Sigmoid colon (tissue), 7 donors: Measurements from ENCODE around the gene CLDN16. TPM values are rescaled to one million over a fixed set of nuclear protein-coding genes. Genes with fewer than 3 reads are reported as not detected.

Experiments used
- DNase-seq: peaks from one replicate; pipeline ENCODE4 v3.0.0-alpha.2; 2019
- H3K27ac ChIP-seq, 4 donors: fragments of 200-600 bp; sonication (generic); one replicate each; pipeline ENCODE4 v1.5.1; 2016 to 2019; ENCODE audit warnings: mild to moderate bottlenecking in 1 of 4
- H3K27me3 ChIP-seq, 3 donors: fragments of 200-600 bp; sonication (generic); one replicate each; pipeline ENCODE4 v1.5.1; 2019; ENCODE audit warnings: mild to moderate bottlenecking in 1 of 3
- H3K36me3 ChIP-seq, 4 donors: fragments of 200-600 bp; sonication (generic); one replicate each; pipeline ENCODE4 v1.5.1; 2016 to 2019
- H3K4me1 ChIP-seq, 4 donors: fragments of 200-600 bp; sonication (generic); one replicate each; pipeline ENCODE4 v1.5.1; 2017 to 2019
- H3K4me3 ChIP-seq, 4 donors: fragments of 200-600 bp; sonication (generic); one replicate each; pipeline ENCODE4 v1.5.1; 2017 to 2019; ENCODE audit warnings: mild to moderate bottlenecking in 2 of 4, moderate library complexity in 1 of 4
- H3K9me3 ChIP-seq, 4 donors: fragments of 200-600 bp in 3 of 4; sonication (generic) in 3 of 4; one replicate each; pipeline versions ENCODE4 v1.5.1 to v1.6.1; 2013 to 2019
- EP300 ChIP-seq, 4 donors: sonication (generic); formaldehyde crosslinking; IDR thresholded peaks; one replicate each; pipeline ENCODE4 v1.6.1; 2017; ENCODE audit warnings: antibody characterized with exemption in 4 of 4
- POLR2A ChIP-seq, 2 donors: fragments of 450-650 bp; IDR thresholded peaks; one replicate each; pipeline ENCODE4 v1.6.1; 2016; ENCODE audit warnings: antibody characterized with exemption in 2 of 2, mild to moderate bottlenecking in 2 of 2, moderate library complexity in 2 of 2
- POLR2AphosphoS5 ChIP-seq, 4 donors: sonication (generic); formaldehyde crosslinking; IDR thresholded peaks; one replicate each; pipeline ENCODE4 v1.6.1; 2017; ENCODE audit warnings: antibody characterized with exemption in 4 of 4
- WGBS, 2 donors: extraction: QIAGEN DNeasy Blood & Tissue Kit; methylation state at CpG; one replicate each; pipeline ENCODE4 v1.1.7; 2013; 5-methylcytosine and 5-hydroxymethylcytosine counted together
- intact Hi-C: fragments of 100-400 bp; cut with DNase I; formaldehyde crosslinking; loops from one replicate; pipeline ENCODE4 v1.15.1; 2023
- polyA plus RNA-seq, 3 donors: library from polyadenylated mRNA; stranded (reverse); fragments of 200-250 nt; gene quantifications; one replicate each; pipeline ENCODE4 v1.2.3, GENCODE V29; 2013
- total RNA-seq, 4 donors: library from RNA; depleted of rRNA; stranded (reverse); fragments of >200 nt; gene quantifications; one replicate each; pipeline ENCODE4 v1.1.0, GENCODE V29; 2016
- TF ChIP-seq, protein P1 (sequence below), 4 experiments: fragments of 450-650 bp in 3 of 4; fragments of 200-600 bp in 1 of 4; IDR thresholded peaks; one replicate each; pipeline ENCODE4 v1.5.1; 2016 to 2019; ENCODE audit warnings: antibody characterized with exemption in 4 of 4, mild to moderate bottlenecking in 3 of 4, moderate library complexity in 2 of 4
- donor health status: healthy with polysubstance abuse.
- donor health status: Bipolar disorder and iron deficiency.
- donor health status: healthy.

The CLDN16 gene
- total and polyA plus RNA-seq, 7 donors: 0.01 TPM; not detected in 6

- DNase-seq: no peak
- Histone ChIP-seq H3K9me3 (peaks cover 0 to 3% (median 0%) of the 10 kb centered on the region in 4 donors), H3K4me1 (peaks cover 0 to 5% (median 0%) of the 10 kb centered on the region in 4 donors), H3K27ac (no peak overlapping the region), H3K4me3 (no peak overlapping the region), H3K36me3 (no peaks in the 10 kb centered on the region), H3K27me3 (no peaks in the 10 kb centered on the region)
- intact Hi-C loops: no loop called here
- TF ChIP-seq POLR2A (IDR thresholded peaks at IDR 0.05) (no peak), POLR2AphosphoS5 (IDR thresholded peaks at IDR 0.05) (no peak), EP300 (IDR thresholded peaks at IDR 0.05) (no peak)
- TF ChIP-seq, protein P1, sequence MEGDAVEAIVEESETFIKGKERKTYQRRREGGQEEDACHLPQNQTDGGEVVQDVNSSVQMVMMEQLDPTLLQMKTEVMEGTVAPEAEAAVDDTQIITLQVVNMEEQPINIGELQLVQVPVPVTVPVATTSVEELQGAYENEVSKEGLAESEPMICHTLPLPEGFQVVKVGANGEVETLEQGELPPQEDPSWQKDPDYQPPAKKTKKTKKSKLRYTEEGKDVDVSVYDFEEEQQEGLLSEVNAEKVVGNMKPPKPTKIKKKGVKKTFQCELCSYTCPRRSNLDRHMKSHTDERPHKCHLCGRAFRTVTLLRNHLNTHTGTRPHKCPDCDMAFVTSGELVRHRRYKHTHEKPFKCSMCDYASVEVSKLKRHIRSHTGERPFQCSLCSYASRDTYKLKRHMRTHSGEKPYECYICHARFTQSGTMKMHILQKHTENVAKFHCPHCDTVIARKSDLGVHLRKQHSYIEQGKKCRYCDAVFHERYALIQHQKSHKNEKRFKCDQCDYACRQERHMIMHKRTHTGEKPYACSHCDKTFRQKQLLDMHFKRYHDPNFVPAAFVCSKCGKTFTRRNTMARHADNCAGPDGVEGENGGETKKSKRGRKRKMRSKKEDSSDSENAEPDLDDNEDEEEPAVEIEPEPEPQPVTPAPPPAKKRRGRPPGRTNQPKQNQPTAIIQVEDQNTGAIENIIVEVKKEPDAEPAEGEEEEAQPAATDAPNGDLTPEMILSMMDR (IDR thresholded peaks at IDR 0.05): no peak
Measured at GRCh38 chr3:190356246-190356645, 31.7 kb upstream of the CLDN16 start.

- no peaks in the 10 kb centered on the region for H3K36me3 ChIP-seq
- intact Hi-C loops: no loop called here
- DNase-seq: no peak
- H3K9me3 ChIP-seq: peaks cover 0 to 3% (median 0%) of the 10 kb centered on the region in 4 donors
- H3K4me1 ChIP-seq: peaks cover 0 to under 1% (median 0%) of the 10 kb centered on the region in 4 donors
- H3K4me3 ChIP-seq: no peak overlapping the region
- H3K27ac ChIP-seq: no peak overlapping the region
- TF ChIP-seq POLR2AphosphoS5 (IDR thresholded peaks at IDR 0.05) (no peak), EP300 (IDR thresholded peaks at IDR 0.05) (no peak), POLR2A (IDR thresholded peaks at IDR 0.05) (no peak)
- TF ChIP-seq, protein P1 (IDR thresholded peaks at IDR 0.05): no peak
- H3K27me3 ChIP-seq: no peaks in the 10 kb centered on the region
- 58 to 60% methylated on average over 2 of the region's 2 CpGs for WGBS, 2 donors
Measured at GRCh38 chr3:190357468-190357867, 30.5 kb upstream of the CLDN16 start.

DNA sequence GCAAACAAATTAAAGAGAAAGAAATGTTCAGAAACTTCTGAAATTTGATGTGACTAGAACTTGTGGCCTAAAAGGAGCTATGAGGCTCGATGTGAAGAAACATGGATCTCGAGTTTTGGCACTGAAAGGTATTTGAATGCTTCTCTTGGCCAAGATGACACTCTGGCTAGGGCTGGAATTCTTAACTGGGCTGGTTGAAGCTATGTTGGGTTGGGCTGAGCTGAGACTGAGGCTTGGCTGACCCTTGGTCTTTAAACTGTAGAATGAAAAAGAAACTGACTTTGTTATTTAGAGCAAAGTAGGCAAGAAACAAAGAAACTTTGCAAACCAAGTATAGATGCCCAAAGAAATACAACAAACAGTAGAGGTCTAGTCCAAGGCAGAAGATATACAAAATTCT lies 28.1 kb upstream of the CLDN16 start:
- intact Hi-C loops: no loop called here
- TF ChIP-seq POLR2AphosphoS5 (IDR thresholded peaks at IDR 0.05) (no peak), POLR2A (IDR thresholded peaks at IDR 0.05) (no peak), EP300 (IDR thresholded peaks at IDR 0.05) (no peak)
- TF ChIP-seq, protein P1 (IDR thresholded peaks at IDR 0.05): no peak
- Histone ChIP-seq H3K27ac (no peak overlapping the region), H3K27me3 (no peaks in the 10 kb centered on the region), H3K4me1 (no peaks in the 10 kb centered on the region), H3K9me3 (no peaks in the 10 kb centered on the region), H3K4me3 (no peak overlapping the region), H3K36me3 (no peaks in the 10 kb centered on the region)
- 75 to 80% methylated on average over 2 of the region's 2 CpGs for WGBS, 2 donors
- DNase-seq: no peak

DNA sequence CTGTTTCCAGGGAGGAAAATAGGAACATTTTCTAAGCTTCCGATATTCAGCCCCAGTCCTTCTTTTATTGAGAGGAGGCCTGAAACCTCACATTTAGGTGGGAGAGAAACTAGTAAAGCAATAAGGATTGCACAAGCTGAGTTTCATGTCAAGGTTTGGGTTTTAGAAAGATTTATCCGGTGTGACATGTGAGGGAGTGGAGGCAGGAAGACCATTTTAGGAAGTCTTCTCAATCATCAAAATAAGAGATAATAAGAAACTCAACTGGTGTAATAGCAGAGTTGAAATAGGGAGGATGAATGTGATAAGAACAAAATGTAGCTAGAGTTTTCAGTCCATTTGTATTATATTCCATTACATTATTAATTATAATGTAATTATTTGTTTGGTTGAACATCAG lies 27.7 kb upstream of the CLDN16 start:
- no peaks in the 10 kb centered on the region for H3K36me3 ChIP-seq
- TF ChIP-seq POLR2A (IDR thresholded peaks at IDR 0.05) (no peak), POLR2AphosphoS5 (IDR thresholded peaks at IDR 0.05) (no peak), EP300 (IDR thresholded peaks at IDR 0.05) (no peak)
- TF ChIP-seq, protein P1 (IDR thresholded peaks at IDR 0.05): no peak
- no peak for DNase-seq
- 87 to 93% methylated on average over 2 of the region's 2 CpGs for WGBS, 2 donors
- H3K27ac ChIP-seq: no peak overlapping the region
- no peaks in the 10 kb centered on the region for H3K27me3 ChIP-seq
- H3K4me1 ChIP-seq: no peaks in the 10 kb centered on the region
- H3K9me3 ChIP-seq: no peaks in the 10 kb centered on the region
- H3K4me3 ChIP-seq: no peak overlapping the region
- intact Hi-C loops: no loop called here

- 32 to 77% methylated on average over 1 of the region's 1 CpG for WGBS, 2 donors
- TF ChIP-seq, protein P1 (IDR thresholded peaks at IDR 0.05): no peak
- TF ChIP-seq POLR2AphosphoS5 (IDR thresholded peaks at IDR 0.05): no peak
Measured at GRCh38 chr3:190361791-190362190, 26.2 kb upstream of the CLDN16 start.

More at GRCh38 chr3:190361791-190362190, 26.2 kb upstream of the CLDN16 start:
- no peak for DNase-seq
- Histone ChIP-seq H3K4me1 (no peaks in the 10 kb centered on the region), H3K27ac (no peak overlapping the region), H3K36me3 (no peaks in the 10 kb centered on the region), H3K4me3 (no peak overlapping the region), H3K9me3 (no peaks in the 10 kb centered on the region), H3K27me3 (no peaks in the 10 kb centered on the region)
- intact Hi-C loops: no loop called here
